Retinal pigment epithelial cell (primary cell): ENCODE results near the gene ZNF444.
"Not testable (repeated sequence)": the region's sequence is repeated elsewhere in the genome, so short reads cannot be mapped to it uniquely, and the experiment has no call there.

Experiments used
- DNase-seq: peaks from one replicate; pipeline ENCODE4 v3.0.0-alpha.2; 2010; ENCODE audit warnings: low read depth
- H3K4me3 ChIP-seq: 2 replicates; pipeline ENCODE4 v1.5.1; 2011; ENCODE audit warnings: mild to moderate bottlenecking, low read length, control low read depth, moderate library complexity
- TF ChIP-seq, protein P1 (sequence below): conservative IDR thresholded peaks from 2 replicates; pipeline ENCODE4 v1.5.1; 2011; ENCODE audit warnings: low read depth, low read length, control low read depth, inconsistent platforms

The ZNF444 gene

GRCh38 chr19:56097776-56098175 is 43.3 kb upstream of the ZNF444 start:
- H3K4me3 ChIP-seq, result no peak overlapping the region
- no peak for DNase-seq
- TF ChIP-seq, protein P1, sequence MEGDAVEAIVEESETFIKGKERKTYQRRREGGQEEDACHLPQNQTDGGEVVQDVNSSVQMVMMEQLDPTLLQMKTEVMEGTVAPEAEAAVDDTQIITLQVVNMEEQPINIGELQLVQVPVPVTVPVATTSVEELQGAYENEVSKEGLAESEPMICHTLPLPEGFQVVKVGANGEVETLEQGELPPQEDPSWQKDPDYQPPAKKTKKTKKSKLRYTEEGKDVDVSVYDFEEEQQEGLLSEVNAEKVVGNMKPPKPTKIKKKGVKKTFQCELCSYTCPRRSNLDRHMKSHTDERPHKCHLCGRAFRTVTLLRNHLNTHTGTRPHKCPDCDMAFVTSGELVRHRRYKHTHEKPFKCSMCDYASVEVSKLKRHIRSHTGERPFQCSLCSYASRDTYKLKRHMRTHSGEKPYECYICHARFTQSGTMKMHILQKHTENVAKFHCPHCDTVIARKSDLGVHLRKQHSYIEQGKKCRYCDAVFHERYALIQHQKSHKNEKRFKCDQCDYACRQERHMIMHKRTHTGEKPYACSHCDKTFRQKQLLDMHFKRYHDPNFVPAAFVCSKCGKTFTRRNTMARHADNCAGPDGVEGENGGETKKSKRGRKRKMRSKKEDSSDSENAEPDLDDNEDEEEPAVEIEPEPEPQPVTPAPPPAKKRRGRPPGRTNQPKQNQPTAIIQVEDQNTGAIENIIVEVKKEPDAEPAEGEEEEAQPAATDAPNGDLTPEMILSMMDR, result no peak

GRCh38 chr19:56098237-56098636 is 42.9 kb upstream of the ZNF444 start:
- not testable (repeated sequence) for DNase-seq, H3K4me3 ChIP-seq

DNA sequence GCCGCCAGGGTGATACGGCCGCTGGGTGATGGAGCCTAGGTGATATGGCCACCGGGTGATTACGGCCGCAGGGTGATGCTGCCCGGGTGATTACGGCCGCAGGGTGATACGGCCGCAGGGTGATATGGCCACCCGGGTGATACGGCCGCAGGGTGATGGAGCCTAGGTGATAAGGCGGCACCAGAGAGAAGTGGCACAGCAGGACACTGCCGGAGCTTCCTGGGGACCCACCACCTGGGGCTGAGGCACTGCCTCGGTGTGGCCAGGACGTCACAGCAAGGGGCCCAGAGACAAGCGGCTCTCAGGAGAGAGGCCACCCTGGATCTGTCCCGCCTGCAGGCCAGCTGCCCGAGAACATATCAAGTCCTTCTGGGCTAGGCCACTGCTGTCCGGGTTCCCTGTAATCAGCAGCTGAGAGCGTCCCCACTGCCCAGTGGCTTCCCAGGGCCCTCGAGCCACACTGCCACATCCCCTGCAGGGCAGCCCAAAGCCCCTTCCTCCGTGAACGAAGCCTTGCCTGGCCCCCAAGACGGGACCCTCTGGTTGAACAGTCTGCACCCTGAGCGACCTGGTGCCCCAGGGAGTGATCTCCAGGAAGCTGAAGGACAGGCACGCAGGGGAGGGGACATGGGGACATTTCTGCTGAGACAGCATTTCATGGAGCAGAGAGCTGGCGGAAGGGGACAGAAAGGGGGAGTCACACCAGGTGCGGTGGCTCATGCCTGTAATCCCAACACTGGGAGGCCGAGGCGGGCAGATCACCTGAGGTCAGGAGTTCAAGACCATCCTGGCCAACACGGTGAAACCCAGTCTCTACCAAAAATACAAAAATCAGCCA is 42.1 kb upstream of the ZNF444 start:
- DNase-seq, result no peak
- TF ChIP-seq, protein P1, result no peak
- no peak overlapping the region for H3K4me3 ChIP-seq

GRCh38 chr19:56099638-56100539 is 41.2 kb upstream of the ZNF444 start:
- no peak for DNase-seq
- H3K4me3 ChIP-seq, result no peak overlapping the region
- TF ChIP-seq, protein P1, result no peak

GRCh38 chr19:56101095-56101494 is 40.0 kb upstream of the ZNF444 start:
- no peak overlapping the region for H3K4me3 ChIP-seq
- TF ChIP-seq, protein P1, result no peak
- DNase-seq, result no peak

- no peak for DNase-seq
- TF ChIP-seq, protein P1, result no peak
- H3K4me3 ChIP-seq, result no peak overlapping the region
Measured at GRCh38 chr19:56101746-56102535, 39.1 kb upstream of the ZNF444 start.
